ENCODE results near the gene PROSER3.
"Not testable (repeated sequence)": the region's sequence is repeated elsewhere in the genome, so short reads cannot be mapped to it uniquely, and the experiment has no call there.

The PROSER3 gene

GRCh38 chr19:35789978-35790944 lies 32.3 kb downstream of the PROSER3 start:
- DNase-seq (ENCODE audit: low read depth in 2 of 2): no peak

DNA sequence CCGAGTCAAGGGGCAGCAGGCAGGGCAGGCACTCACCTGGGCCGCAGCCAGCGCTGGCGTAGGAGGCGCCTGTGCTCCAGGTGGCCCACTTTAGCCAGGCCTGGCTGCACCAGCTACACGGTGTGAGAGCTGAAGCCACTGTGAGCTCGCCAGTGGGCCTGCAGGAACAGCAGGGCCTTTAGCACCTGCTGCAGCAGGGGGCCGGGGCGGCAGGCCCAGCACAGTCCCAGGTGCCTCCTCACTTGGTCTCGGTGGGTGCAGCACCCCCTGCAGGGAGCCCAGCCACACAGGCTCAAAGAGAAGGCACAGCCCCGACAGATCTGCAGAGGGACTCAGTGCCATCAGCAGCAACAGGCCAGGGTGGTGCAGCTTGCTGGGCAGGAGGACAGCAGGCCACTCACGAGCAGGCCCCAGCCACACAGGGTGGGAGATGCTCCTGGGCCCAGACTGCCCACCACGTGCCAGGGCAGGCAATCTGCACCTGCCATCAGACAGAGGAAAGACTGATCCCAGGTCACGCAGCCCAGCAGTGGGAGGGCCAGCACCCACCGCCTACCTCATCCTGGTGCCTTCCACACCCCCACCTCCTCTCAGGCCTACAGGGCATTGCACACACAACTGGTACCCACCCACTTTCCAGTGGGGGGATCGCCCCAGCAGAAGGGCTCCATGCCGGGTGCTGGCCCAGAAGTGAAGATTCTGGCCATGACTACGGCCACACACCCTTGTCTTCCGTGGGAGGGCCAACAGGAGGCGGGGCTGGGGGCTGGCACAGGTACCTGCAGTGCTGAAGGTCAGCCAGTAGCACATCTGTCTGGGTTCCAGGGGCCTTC lies 33.2 kb downstream of the PROSER3 start:
- no peak for DNase-seq (ENCODE audit: low read depth in 2 of 2)

- DNase-seq (ENCODE audit: low read depth in 2 of 2): no peak
Observed at GRCh38 chr19:35791814-35792279, 33.9 kb downstream of the PROSER3 start.

DNA sequence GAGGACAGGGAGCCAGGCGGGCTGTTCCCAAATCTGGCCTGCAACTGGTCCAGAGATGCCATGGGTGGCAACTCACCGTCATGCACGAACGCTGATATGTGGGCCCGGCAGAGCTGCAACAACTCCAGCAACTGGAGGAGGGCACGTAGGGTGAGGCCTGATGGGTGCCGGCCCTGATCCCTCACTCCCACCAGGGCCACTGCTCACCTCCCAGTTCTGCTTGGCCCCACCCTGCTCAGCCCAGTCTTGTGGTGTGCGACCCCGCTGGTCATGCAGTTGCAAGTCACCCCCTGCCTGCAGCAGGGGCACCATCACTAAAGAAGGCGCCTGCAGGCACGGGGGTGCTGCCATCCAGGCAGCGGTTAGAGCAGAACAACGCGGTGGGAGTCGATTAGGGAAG lies 34.3 kb downstream of the PROSER3 start:
- DNase-seq (ENCODE audit: low read depth in 2 of 2): no peak

DNA sequence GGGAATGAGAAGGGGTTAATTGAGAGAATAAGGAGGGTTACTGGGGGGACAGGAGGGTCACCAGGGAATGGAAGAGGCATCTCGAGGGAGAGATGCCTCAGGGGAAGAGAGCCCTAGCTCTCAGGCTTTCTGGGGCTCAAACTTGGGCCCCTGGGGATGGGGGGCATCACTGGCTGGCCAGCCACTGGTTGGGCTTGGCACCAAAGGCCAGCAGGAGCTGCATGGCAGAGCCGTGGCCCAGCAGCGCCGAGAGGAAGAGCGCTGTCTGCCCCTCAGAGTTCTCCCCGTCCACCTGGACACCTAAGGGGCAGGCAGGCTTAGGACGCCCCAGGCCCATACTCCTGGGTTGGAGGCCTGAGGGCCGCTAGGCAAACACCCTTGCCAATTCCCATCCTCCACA lies 34.9 kb downstream of the PROSER3 start:
- DNase-seq (ENCODE audit: low read depth in 2 of 2): no peak

- DNase-seq (ENCODE audit: low read depth in 2 of 2): no peak
Observed at GRCh38 chr19:35793381-35794165, 35.6 kb downstream of the PROSER3 start.

DNA sequence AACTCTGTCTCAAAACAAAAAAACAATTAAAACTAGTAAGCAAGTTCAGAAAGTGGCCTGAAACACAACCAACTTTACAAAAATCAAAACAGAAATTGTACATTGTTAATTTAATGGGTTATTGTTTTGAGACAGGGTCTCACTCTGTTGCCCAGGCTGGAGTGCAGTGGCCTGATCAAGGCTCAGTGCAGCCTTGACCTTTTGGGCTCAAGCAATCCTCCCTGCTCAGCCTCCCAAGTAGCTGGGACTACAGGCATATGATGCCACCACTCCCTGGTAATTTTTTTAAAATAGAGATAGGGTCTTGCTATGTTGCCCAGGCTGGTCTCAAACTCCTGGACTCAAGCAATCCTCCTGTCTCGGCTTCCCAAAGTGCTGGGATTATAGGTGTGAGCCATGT lies 37.6 kb downstream of the PROSER3 start:
- not testable (repeated sequence) for DNase-seq (ENCODE audit: low read depth in 2 of 2)

- DNase-seq (ENCODE audit: low read depth in 2 of 2): no peak
Observed at GRCh38 chr19:35796645-35797542, 38.9 kb downstream of the PROSER3 start.

- no peak for DNase-seq (ENCODE audit: low read depth in 2 of 2)
Observed at GRCh38 chr19:35797663-35798062, 39.7 kb downstream of the PROSER3 start.

DNA sequence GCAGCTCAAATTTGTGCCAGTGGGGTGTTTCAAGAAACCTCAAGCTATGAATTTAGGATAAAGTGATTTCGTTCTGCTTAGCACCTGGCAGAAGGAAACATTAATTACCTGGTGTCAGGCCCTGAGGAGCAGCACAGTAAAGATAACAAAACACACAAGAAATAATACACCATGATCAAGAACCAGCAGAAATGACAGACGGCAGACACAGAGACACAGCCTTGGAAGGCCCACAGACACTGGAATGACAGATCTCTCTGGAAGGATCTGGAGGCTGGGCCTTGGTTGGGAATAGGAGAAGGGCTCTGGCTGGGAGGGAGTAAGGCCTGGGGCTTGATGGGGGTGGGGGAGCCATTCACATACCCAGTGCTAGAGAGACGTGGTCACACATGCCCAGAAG lies 43.9 kb downstream of the PROSER3 start:
- no peak for DNase-seq (ENCODE audit: low read depth in 2 of 2)

GRCh38 chr19:35805526-35806102 lies 47.6 kb downstream of the PROSER3 start:
- DNase-seq (ENCODE audit: low read depth in 2 of 2): no peak

- no peak for DNase-seq (ENCODE audit: low read depth in 2 of 2)
Observed at GRCh38 chr19:35806597-35806996, 48.6 kb downstream of the PROSER3 start.

- no peak for DNase-seq (ENCODE audit: low read depth in 2 of 2)
Observed at GRCh38 chr19:35807633-35808032, 49.7 kb downstream of the PROSER3 start.

DNA sequence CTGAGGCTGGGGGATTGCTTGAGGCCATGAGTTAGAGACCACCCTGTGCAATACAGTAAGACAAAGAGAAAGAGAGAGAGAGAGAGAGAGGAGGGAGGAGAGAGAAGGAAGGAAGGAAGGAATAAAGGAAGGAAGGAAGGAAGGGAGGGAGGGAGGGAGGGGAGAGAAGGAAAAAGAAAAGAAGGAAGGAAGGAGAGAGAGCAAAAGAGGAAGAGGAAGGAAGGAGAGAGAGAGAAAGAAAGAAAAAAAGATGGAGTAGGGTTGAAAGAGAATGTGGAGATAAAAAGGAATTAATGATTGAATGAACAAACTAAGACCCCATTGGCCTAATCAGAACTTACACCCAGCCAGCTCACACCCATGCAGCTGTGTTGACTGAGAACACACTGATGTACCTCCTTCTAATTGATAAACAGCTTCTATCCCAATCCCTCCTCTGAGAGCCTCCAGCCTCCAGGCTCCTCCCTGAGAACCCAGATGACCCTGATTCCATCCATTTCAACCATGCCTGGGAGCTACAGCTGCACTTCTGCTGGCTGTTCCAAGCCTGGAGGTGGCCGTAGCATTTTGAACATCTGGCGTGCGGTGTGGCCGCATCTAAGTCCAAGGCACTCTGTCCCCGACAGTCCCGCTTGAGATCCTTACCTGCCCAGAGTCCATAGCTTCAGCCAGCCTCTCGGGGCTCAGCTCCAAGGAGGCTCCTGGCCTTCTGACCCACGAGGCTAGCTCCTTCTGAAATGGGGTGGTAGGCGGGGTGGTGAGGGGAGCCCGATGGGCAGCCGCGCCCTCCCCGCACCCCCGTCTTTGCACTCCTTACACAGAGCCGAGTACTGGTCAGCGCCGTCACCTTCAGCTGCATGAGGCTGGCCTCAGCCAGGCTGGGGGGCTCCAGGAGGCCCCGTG lies 53.6 kb downstream of the PROSER3 start:
- DNase-seq (ENCODE audit: low read depth in 2 of 2): no peak

GRCh38 chr19:35812220-35813042 lies 54.5 kb downstream of the PROSER3 start, which contains the start of gene PRODH2:
PRODH2 (minus strand) TSS chr19:35812845; CDS start chr19:35812805, 40 bp downstream.
- DNase-seq (ENCODE audit: low read depth in 2 of 2): no peak

- DNase-seq (ENCODE audit: low read depth in 2 of 2): no peak
Observed at GRCh38 chr19:35813043-35813890, 55.3 kb downstream of the PROSER3 start.

- DNase-seq (ENCODE audit: low read depth in 2 of 2): no peak
Observed at GRCh38 chr19:35816262-35816661, 58.3 kb downstream of the PROSER3 start.
